ENCODE data around the gene PRR5L.

DNA sequence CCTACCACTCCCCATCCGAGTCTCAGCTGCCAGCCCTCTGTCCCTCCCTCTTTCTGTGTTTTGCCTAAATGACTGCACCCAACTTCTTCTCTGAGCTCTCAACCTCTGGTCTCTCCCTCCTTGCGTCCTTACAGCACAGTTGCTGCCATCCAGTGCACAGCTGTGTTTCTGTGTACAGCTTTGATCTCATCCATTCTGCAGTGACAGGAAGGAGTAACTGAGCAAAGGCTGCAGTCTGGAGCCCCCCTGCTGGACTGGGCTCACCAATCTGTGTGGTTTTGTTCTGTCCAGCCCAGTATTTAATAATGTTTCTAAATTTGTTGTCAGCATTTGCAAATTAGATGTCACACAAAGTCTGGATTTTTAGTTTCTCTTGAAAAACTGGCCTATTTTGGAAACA is 43.8 kb downstream of the PRR5L start:
- TF ChIP-seq YY1 (IDR thresholded peaks at IDR 0.05; ENCODE audit: insufficient read depth, insufficient read length) (no peak), ZNF274 (IDR thresholded peaks at IDR 0.05; ENCODE audit: low read depth, low read length) (no peak)

Measured in NT2/D1 (cell line).